Ovary (tissue), 3 donors: ENCODE data around the gene RNF40.

Experiments
- EP300 ChIP-seq: sonication (generic); formaldehyde crosslinking; IDR thresholded peaks from one replicate; pipeline ENCODE4 v1.6.1; 2017; ENCODE audit warnings: antibody characterized with exemption
- POLR2A ChIP-seq: fragments of 450-650 bp; IDR thresholded peaks from one replicate; pipeline ENCODE4 v1.6.1; 2017; ENCODE audit warnings: antibody characterized with exemption, mild to moderate bottlenecking, moderate library complexity
- TF ChIP-seq, protein P1 (sequence below), 3 donors: fragments of 450-650 bp in 2 of 3; fragments of 200-600 bp in 1 of 3; IDR thresholded peaks; one replicate each; pipeline versions ENCODE4 v1.5.1 to v1.8.0; 2016 to 2022; ENCODE audit warnings: antibody characterized with exemption in 3 of 3, mild to moderate bottlenecking in 1 of 3
- donor health status: DM: no; HTN: no; CAD: no.

DNA sequence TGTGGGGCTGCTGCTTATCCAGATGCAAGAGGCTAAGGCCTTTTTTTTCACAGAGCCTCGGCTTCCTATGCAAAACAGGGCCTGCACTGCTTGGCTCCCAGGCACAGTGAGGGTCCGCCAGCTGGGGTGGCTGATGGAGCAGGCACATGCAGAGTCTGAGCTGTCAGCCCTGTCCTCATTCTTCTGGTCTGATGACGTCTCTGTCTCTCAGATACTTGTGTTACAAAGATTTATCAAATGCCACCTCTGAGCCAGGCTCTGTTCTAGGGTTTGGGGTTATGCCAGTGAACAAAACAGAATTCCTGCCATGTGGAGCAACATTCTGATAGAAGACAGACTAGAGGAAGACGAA lies 4.8 kb downstream of the RNF40 start:
- TF ChIP-seq, protein P1, sequence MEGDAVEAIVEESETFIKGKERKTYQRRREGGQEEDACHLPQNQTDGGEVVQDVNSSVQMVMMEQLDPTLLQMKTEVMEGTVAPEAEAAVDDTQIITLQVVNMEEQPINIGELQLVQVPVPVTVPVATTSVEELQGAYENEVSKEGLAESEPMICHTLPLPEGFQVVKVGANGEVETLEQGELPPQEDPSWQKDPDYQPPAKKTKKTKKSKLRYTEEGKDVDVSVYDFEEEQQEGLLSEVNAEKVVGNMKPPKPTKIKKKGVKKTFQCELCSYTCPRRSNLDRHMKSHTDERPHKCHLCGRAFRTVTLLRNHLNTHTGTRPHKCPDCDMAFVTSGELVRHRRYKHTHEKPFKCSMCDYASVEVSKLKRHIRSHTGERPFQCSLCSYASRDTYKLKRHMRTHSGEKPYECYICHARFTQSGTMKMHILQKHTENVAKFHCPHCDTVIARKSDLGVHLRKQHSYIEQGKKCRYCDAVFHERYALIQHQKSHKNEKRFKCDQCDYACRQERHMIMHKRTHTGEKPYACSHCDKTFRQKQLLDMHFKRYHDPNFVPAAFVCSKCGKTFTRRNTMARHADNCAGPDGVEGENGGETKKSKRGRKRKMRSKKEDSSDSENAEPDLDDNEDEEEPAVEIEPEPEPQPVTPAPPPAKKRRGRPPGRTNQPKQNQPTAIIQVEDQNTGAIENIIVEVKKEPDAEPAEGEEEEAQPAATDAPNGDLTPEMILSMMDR (IDR thresholded peaks at IDR 0.05) = no peak
- TF ChIP-seq POLR2A (no peak), EP300 (no peak)
